ENCODE results near the gene TGFBR3L.

- TF ChIP-seq, protein P1, sequence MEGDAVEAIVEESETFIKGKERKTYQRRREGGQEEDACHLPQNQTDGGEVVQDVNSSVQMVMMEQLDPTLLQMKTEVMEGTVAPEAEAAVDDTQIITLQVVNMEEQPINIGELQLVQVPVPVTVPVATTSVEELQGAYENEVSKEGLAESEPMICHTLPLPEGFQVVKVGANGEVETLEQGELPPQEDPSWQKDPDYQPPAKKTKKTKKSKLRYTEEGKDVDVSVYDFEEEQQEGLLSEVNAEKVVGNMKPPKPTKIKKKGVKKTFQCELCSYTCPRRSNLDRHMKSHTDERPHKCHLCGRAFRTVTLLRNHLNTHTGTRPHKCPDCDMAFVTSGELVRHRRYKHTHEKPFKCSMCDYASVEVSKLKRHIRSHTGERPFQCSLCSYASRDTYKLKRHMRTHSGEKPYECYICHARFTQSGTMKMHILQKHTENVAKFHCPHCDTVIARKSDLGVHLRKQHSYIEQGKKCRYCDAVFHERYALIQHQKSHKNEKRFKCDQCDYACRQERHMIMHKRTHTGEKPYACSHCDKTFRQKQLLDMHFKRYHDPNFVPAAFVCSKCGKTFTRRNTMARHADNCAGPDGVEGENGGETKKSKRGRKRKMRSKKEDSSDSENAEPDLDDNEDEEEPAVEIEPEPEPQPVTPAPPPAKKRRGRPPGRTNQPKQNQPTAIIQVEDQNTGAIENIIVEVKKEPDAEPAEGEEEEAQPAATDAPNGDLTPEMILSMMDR (IDR thresholded peaks at IDR 0.05), result no peak
- TF ChIP-seq POLR2A (IDR thresholded peaks at IDR 0.05), result no peak
Measured at GRCh38 chr19:7905859-7906258, 8.8 kb upstream of the TGFBR3L start.

Data from testis (tissue), 2 donors.